Measurements from ENCODE around the gene PKD1L1.

PKD1L1 gene

GRCh38 chr7:47866120-47866519 is 82.1 kb downstream of the PKD1L1 start:
- Histone ChIP-seq H3K36me3 (ENCODE audit: control insufficient read depth in 2 of 2, insufficient read depth in 1 of 2, low read length in 2 of 2) (no peaks in the 10 kb centered on the region), H3K4me3 (ENCODE audit: low read depth, low read length) (no peak overlapping the region), H3K9me3 (ENCODE audit: control insufficient read depth, insufficient read depth, low read depth, low read length) (no peaks in the 10 kb centered on the region), H3K4me1 (ENCODE audit: control insufficient read depth, insufficient read depth, low read length) (no peaks in the 10 kb centered on the region), H3K27ac (ENCODE audit: extremely low read depth, low read depth, low read length) (no peak overlapping the region)
- POLR2A ChIA-PET = no interaction called here
- TF ChIP-seq ZBTB7A (tag by site-specific recombination; IDR thresholded peaks at IDR 0.05; ENCODE audit: low read depth) (no peak), KLF8 (tag by site-specific recombination; IDR thresholded peaks at IDR 0.05) (no peak), ZNF416 (tag by site-specific recombination; IDR thresholded peaks at IDR 0.05) (no peak), ZNF768 (tag by site-specific recombination; IDR thresholded peaks at IDR 0.05) (no peak), ZNF140 (tag by site-specific recombination; IDR thresholded peaks at IDR 0.05) (no peak), ZNF2 (tag by site-specific recombination; IDR thresholded peaks at IDR 0.05) (no peak), ZBTB49 (tag by site-specific recombination; IDR thresholded peaks at IDR 0.05; ENCODE audit: low read depth) (no peak), CTCF (tag by site-specific recombination; IDR thresholded peaks at IDR 0.05) (no peak), ZNF626 (tag by site-specific recombination; IDR thresholded peaks at IDR 0.05) (no peak), PATZ1 (tag by site-specific recombination; IDR thresholded peaks at IDR 0.05) (no peak), YY2 (tag by site-specific recombination; IDR thresholded peaks at IDR 0.05) (no peak), ZNF239 (tag by site-specific recombination; IDR thresholded peaks at IDR 0.05) (no peak), PRDM4 (tag by site-specific recombination; IDR thresholded peaks at IDR 0.05) (no peak), EGR2 (tag by site-specific recombination; IDR thresholded peaks at IDR 0.05; ENCODE audit: low read depth) (no peak), ZNF654 (tag by site-specific recombination; IDR thresholded peaks at IDR 0.05; ENCODE audit: low read depth) (no peak), PRDM2 (tag by site-specific recombination; IDR thresholded peaks at IDR 0.05; ENCODE audit: borderline replicate concordance) (no peak), SALL2 (tag by site-specific recombination; IDR thresholded peaks at IDR 0.05; ENCODE audit: borderline replicate concordance) (no peak), ZNF132 (tag by site-specific recombination; IDR thresholded peaks at IDR 0.05; ENCODE audit: borderline replicate concordance) (no peak)
- CTCF ChIA-PET = interaction anchor here (0.6 kb wide), 1 partner anchor 27 kb away, joined by 3 read pairs; no protein-coding TSS in a partner anchor

All from HEK293 (cell line).